Neuronal stem cell (in vitro differentiated cells): Measurements from ENCODE around the gene SIGLEC14. TPM values are rescaled to one million over a fixed set of nuclear protein-coding genes. Genes with fewer than 3 reads are reported as not detected.
"Not testable (repeated sequence)": the region's sequence is repeated elsewhere in the genome, so short reads cannot be mapped to it uniquely, and the experiment has no call there.

Experiments
- DNase-seq: peaks from one replicate; pipeline ENCODE4 v3.0.0-alpha.2; 2013; ENCODE audit warnings: low spot score
- H2AFZ ChIP-seq: one replicate; pipeline ENCODE4 v1.6.1; 2013; ENCODE audit warnings: mild to moderate bottlenecking, low read length, inconsistent platforms
- H2AK5ac ChIP-seq: 2 replicates; pipeline ENCODE4 v1.6.1; 2013; ENCODE audit warnings: low read depth, mild to moderate bottlenecking, inconsistent platforms, low read length, moderate library complexity, mixed read lengths
- H2BK120ac ChIP-seq: 2 replicates; pipeline ENCODE4 v1.6.1; 2013; ENCODE audit warnings: low read depth, mild to moderate bottlenecking, inconsistent platforms, low read length, moderate library complexity, mixed read lengths
- H2BK12ac ChIP-seq: one replicate; pipeline ENCODE4 v1.6.1; 2013; ENCODE audit warnings: low read length, inconsistent platforms
- H2BK15ac ChIP-seq: 2 replicates; pipeline ENCODE4 v1.6.1; 2013; ENCODE audit warnings: mild to moderate bottlenecking, low read length, inconsistent platforms, mixed read lengths
- H2BK5ac ChIP-seq: one replicate; pipeline ENCODE4 v1.6.1; 2013; ENCODE audit warnings: inconsistent platforms, mild to moderate bottlenecking, low read length, moderate library complexity
- H3K14ac ChIP-seq: one replicate; pipeline ENCODE4 v1.6.1; 2013; ENCODE audit warnings: low read length, inconsistent platforms
- H3K18ac ChIP-seq: 2 replicates; pipeline ENCODE4 v1.6.1; 2013; ENCODE audit warnings: low read length, inconsistent platforms
- H3K23ac ChIP-seq: 2 replicates; pipeline ENCODE4 v1.6.1; 2013; ENCODE audit warnings: low read depth, mild to moderate bottlenecking, mixed read lengths, low read length, inconsistent platforms; ENCODE audit not compliant: poor library complexity
- H3K27ac ChIP-seq: replicated peaks from 3 replicates; pipeline ENCODE4 v1.5.1; 2013; ENCODE audit warnings: low read length, inconsistent platforms
- H3K27me3 ChIP-seq, 3 experiments: 2 replicates each; pipeline ENCODE4 v1.6.1; 2013; ENCODE audit warnings: low read length in 3 of 3, mild to moderate bottlenecking in 2 of 3, inconsistent platforms in 1 of 3, low read depth in 1 of 3, mixed read lengths in 1 of 3, moderate library complexity in 1 of 3; ENCODE audit not compliant: control insufficient read depth in 3 of 3, insufficient read depth in 3 of 3
- H3K36me3 ChIP-seq, 2 donors: replicated peaks in 1 of 2; 2 replicates each; pipeline ENCODE4 v1.6.1; 2013; ENCODE audit warnings: low read length in 2 of 2; ENCODE audit not compliant: control insufficient read depth in 2 of 2, insufficient read depth in 2 of 2
- H3K4ac ChIP-seq: 2 replicates; pipeline ENCODE4 v1.6.1; 2013; ENCODE audit warnings: inconsistent platforms, mild to moderate bottlenecking, low read length, moderate library complexity
- H3K4me1 ChIP-seq, 2 donors: 1 replicate in 1 of 2; 2 replicates in 1 of 2; pipeline ENCODE4 v1.6.1; 2013; ENCODE audit warnings: low read length in 2 of 2, low read depth in 1 of 2; ENCODE audit not compliant: control insufficient read depth in 2 of 2, insufficient read depth in 1 of 2
- H3K4me2 ChIP-seq: one replicate; pipeline ENCODE4 v1.6.1; 2013; ENCODE audit warnings: mild to moderate bottlenecking, low read length, inconsistent platforms; ENCODE audit not compliant: insufficient read depth, poor library complexity, severe bottlenecking
- H3K4me3 ChIP-seq, 2 donors: 2 replicates each; pipeline ENCODE4 v1.5.1; 2013; ENCODE audit warnings: low read length in 2 of 2, mild to moderate bottlenecking in 2 of 2, inconsistent platforms in 1 of 2, moderate library complexity in 1 of 2
- H3K79me1 ChIP-seq: one replicate; pipeline ENCODE4 v1.6.1; 2013; ENCODE audit warnings: low read depth, mild to moderate bottlenecking, inconsistent platforms, low read length, moderate library complexity
- H3K9ac ChIP-seq: one replicate; pipeline ENCODE4 v1.6.1; 2013; ENCODE audit warnings: mild to moderate bottlenecking, low read depth, low read length, inconsistent platforms; ENCODE audit not compliant: poor library complexity
- H3K9me3 ChIP-seq, 2 donors: replicated peaks in 1 of 2; 2 replicates each; pipeline versions ENCODE3 to v1.6.1; 2013; ENCODE audit warnings: low read length in 2 of 2, mild to moderate bottlenecking in 2 of 2, inconsistent platforms in 1 of 2, low read depth in 1 of 2, mixed read lengths in 1 of 2, moderate library complexity in 1 of 2; ENCODE audit not compliant: control insufficient read depth in 2 of 2, insufficient read depth in 1 of 2
- H4K8ac ChIP-seq: one replicate; pipeline ENCODE4 v1.6.1; 2013; ENCODE audit warnings: low read depth, mild to moderate bottlenecking, inconsistent platforms, low read length, moderate library complexity
- H4K91ac ChIP-seq: one replicate; pipeline ENCODE4 v1.6.1; 2013; ENCODE audit warnings: low read length, low read depth, mild to moderate bottlenecking, inconsistent platforms; ENCODE audit not compliant: poor library complexity
- WGBS, 2 donors: extraction: QIAGEN DNeasy Blood & Tissue Kit; methylation state at CpG; one replicate each; pipeline ENCODE4 v1.1.7; 2013; ENCODE audit warnings: missing lambda C conversion rate in 2 of 2, mixed read lengths in 1 of 2; ENCODE audit not compliant: insufficient read length in 2 of 2, insufficient replicate concordance in 1 of 2; ENCODE audit errors: extremely low coverage in 2 of 2; 5-methylcytosine and 5-hydroxymethylcytosine counted together
- polyA plus RNA-seq, 2 experiments: library from polyadenylated mRNA; stranded (reverse); fragments of 200-250 nt; gene quantifications; one replicate each; pipeline ENCODE4 v1.2.3, GENCODE V29; 2013

SIGLEC14 gene
- polyA plus RNA-seq (2013, experiment 1 of 2) = 0.01 TPM
- polyA plus RNA-seq (2013, experiment 2 of 2) = not detected

- not testable (repeated sequence) for H3K4me1 ChIP-seq, H4K91ac ChIP-seq, H3K4me3 ChIP-seq, H4K8ac ChIP-seq, H2BK12ac ChIP-seq, DNase-seq, H2BK15ac ChIP-seq, H3K4ac ChIP-seq, H3K14ac ChIP-seq, H2BK120ac ChIP-seq, H3K27ac ChIP-seq, H3K36me3 ChIP-seq, H3K23ac ChIP-seq, H3K79me1 ChIP-seq, H3K4me2 ChIP-seq, H2AK5ac ChIP-seq, H2BK5ac ChIP-seq, H3K9ac ChIP-seq, H2AFZ ChIP-seq, H3K18ac ChIP-seq
- WGBS, 2 donors = no CpG with 5 or more reads among the region's 10 CpGs
- Histone ChIP-seq H3K9me3 (peaks cover 0 to 30% of the 10 kb centered on the region in 2 donors), H3K27me3 (peaks cover 0 to 11% (median 0%) of the 10 kb centered on the region in 3 experiments)
Observed at GRCh38 chr19:51646730-51647129, at the start of gene SIGLEC14. Gene SIGLEC14, minus strand, starts transcription at chr19:51646825. Its CDS starts 66 bp downstream, at chr19:51646759.

- H3K4me2 ChIP-seq = no peak overlapping the region
- H3K9me3 ChIP-seq = no peaks in the 10 kb centered on the region
- H4K91ac ChIP-seq = no peak overlapping the region
- H3K23ac ChIP-seq = no peak overlapping the region
- H2BK15ac ChIP-seq = no peak overlapping the region
- no peak overlapping the region for H2BK12ac ChIP-seq
- peaks cover 0 to 47% of the 10 kb centered on the region in 2 donors for H3K36me3 ChIP-seq
- H2BK120ac ChIP-seq = no peak overlapping the region
- no peak overlapping the region for H2BK5ac ChIP-seq
- H3K4me1 ChIP-seq = peaks cover 6 to 10% of the 10 kb centered on the region in 2 donors
- no peak overlapping the region for H3K18ac ChIP-seq
- WGBS, 2 donors = no CpG with 5 or more reads among the region's 14 CpGs
- no peak overlapping the region for H3K4me3 ChIP-seq
- no peaks in the 10 kb centered on the region for H3K27me3 ChIP-seq
- no peak overlapping the region for H3K9ac ChIP-seq
- H3K27ac ChIP-seq = no peak overlapping the region
- no peak overlapping the region for H2AK5ac ChIP-seq
- H2AFZ ChIP-seq = no peak overlapping the region
- no peak overlapping the region for H4K8ac ChIP-seq
- no peaks in the 10 kb centered on the region for H3K79me1 ChIP-seq
- H3K4ac ChIP-seq = no peak overlapping the region
- no peak overlapping the region for H3K14ac ChIP-seq
- no peak for DNase-seq
Observed at GRCh38 chr19:51695702-51696315, 49.2 kb upstream of the SIGLEC14 start.

GRCh38 chr19:51695088-51695487 lies 48.5 kb upstream of the SIGLEC14 start:
- H2BK5ac ChIP-seq = no peak overlapping the region
- no peak overlapping the region for H3K4me3 ChIP-seq
- no CpG with 5 or more reads among the region's 9 CpGs for WGBS, 2 donors
- H3K23ac ChIP-seq = peak overlapping the region; percentile 89
- H2BK12ac ChIP-seq = no peak overlapping the region
- H2BK15ac ChIP-seq = no peak overlapping the region
- no peak overlapping the region for H3K18ac ChIP-seq
- H3K4me2 ChIP-seq = no peak overlapping the region
- no peak for DNase-seq
- no peak overlapping the region for H4K8ac ChIP-seq
- peaks cover 0 to 43% of the 10 kb centered on the region in 2 donors for H3K36me3 ChIP-seq
- no peak overlapping the region for H4K91ac ChIP-seq
- peaks cover 11 to 12% of the 10 kb centered on the region in 2 donors for H3K4me1 ChIP-seq
- H3K14ac ChIP-seq = no peak overlapping the region
- no peaks in the 10 kb centered on the region for H3K27me3 ChIP-seq
- no peak overlapping the region for H3K4ac ChIP-seq
- no peak overlapping the region for H3K27ac ChIP-seq
- H3K9me3 ChIP-seq = no peaks in the 10 kb centered on the region
- peak overlapping the region; percentile 15 for H3K9ac ChIP-seq
- no peak overlapping the region for H2AFZ ChIP-seq
- H3K79me1 ChIP-seq = no peaks in the 10 kb centered on the region
- H2BK120ac ChIP-seq = no peak overlapping the region
- no peak overlapping the region for H2AK5ac ChIP-seq

- no peak overlapping the region for H4K8ac ChIP-seq
- no peaks in the 10 kb centered on the region for H3K79me1 ChIP-seq
- H3K9ac ChIP-seq = no peak overlapping the region
- no peak overlapping the region for H3K4me3 ChIP-seq
- H2AFZ ChIP-seq = no peak overlapping the region
- peaks cover 11 to 13% of the 10 kb centered on the region in 2 donors for H3K4me1 ChIP-seq
- H3K36me3 ChIP-seq = peaks cover 0 to 43% of the 10 kb centered on the region in 2 donors
- DNase-seq = no peak
- H3K27ac ChIP-seq = no peak overlapping the region
- no peak overlapping the region for H2BK12ac ChIP-seq
- H3K27me3 ChIP-seq = no peaks in the 10 kb centered on the region
- H2BK5ac ChIP-seq = no peak overlapping the region
- H3K4me2 ChIP-seq = no peak overlapping the region
- no peak overlapping the region for H2BK120ac ChIP-seq
- WGBS, 2 donors = no CpG with 5 or more reads among the region's 10 CpGs
- H3K18ac ChIP-seq = peak overlapping the region; percentile 42
- no peak overlapping the region for H3K4ac ChIP-seq
- H2BK15ac ChIP-seq = no peak overlapping the region
- H3K14ac ChIP-seq = no peak overlapping the region
- no peaks in the 10 kb centered on the region for H3K9me3 ChIP-seq
- no peak overlapping the region for H4K91ac ChIP-seq
- H3K23ac ChIP-seq = no peak overlapping the region
- peak overlapping the region; percentile 24 for H2AK5ac ChIP-seq
Observed at GRCh38 chr19:51694318-51695085, 47.9 kb upstream of the SIGLEC14 start.
